ENCODE measurements around the gene SCAMP2. TPM values are rescaled to one million over a fixed set of nuclear protein-coding genes. Genes with fewer than 3 reads are reported as not detected.

Gene SCAMP2
- total RNA-seq, 1 experiment from 2014 or later: 121 TPM

DNA sequence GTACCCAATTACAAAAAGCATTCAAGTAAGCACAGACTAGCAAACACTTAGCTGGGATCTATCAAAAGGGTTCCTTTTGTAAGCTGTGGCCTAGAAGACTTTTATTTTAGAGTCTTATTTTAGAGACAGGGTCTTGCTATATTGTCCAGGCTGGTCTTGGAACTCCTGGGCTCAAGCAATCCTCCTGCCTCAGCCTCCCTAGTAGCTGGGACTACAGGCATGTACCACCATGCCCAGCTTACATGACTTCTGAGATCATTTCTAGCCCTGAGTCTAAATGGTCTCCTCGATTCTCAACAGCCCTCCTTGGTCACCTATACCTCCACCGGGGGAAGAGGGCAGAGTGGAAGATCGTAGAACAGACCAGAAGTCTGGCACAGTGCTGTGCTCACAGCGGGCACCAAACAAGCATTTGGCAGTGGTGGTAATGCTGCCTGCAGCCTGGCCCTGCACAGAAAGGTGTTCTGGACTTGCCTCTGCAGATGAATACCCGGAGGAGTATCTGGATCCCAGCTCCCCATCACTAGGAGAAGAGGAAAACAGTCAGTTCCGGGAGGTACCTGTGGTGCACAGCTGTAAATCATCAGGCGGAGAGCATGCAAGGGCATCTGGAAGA is 31.1 kb upstream of the SCAMP2 start:
- no TSS peak for BruUV-seq (replicated peaks)
- intact Hi-C loops (cut with micrococcal nuclease; ENCODE audit: unreplicated experiment): no loop called here
- DNase-seq (ENCODE audit: low read depth, low spot score): no peak
- TF ChIP-seq, protein P1, sequence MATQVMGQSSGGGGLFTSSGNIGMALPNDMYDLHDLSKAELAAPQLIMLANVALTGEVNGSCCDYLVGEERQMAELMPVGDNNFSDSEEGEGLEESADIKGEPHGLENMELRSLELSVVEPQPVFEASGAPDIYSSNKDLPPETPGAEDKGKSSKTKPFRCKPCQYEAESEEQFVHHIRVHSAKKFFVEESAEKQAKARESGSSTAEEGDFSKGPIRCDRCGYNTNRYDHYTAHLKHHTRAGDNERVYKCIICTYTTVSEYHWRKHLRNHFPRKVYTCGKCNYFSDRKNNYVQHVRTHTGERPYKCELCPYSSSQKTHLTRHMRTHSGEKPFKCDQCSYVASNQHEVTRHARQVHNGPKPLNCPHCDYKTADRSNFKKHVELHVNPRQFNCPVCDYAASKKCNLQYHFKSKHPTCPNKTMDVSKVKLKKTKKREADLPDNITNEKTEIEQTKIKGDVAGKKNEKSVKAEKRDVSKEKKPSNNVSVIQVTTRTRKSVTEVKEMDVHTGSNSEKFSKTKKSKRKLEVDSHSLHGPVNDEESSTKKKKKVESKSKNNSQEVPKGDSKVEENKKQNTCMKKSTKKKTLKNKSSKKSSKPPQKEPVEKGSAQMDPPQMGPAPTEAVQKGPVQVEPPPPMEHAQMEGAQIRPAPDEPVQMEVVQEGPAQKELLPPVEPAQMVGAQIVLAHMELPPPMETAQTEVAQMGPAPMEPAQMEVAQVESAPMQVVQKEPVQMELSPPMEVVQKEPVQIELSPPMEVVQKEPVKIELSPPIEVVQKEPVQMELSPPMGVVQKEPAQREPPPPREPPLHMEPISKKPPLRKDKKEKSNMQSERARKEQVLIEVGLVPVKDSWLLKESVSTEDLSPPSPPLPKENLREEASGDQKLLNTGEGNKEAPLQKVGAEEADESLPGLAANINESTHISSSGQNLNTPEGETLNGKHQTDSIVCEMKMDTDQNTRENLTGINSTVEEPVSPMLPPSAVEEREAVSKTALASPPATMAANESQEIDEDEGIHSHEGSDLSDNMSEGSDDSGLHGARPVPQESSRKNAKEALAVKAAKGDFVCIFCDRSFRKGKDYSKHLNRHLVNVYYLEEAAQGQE (IDR thresholded peaks at IDR 0.05; ENCODE audit: insufficient read depth in 1 of 2, low read depth in 2 of 2, low read length in 1 of 2): no peak
- TF ChIP-seq CTCF (IDR thresholded peaks at IDR 0.05): no peak
- TF ChIP-seq POLR2AphosphoS5 (IDR thresholded peaks at IDR 0.05; ENCODE audit: low read depth, low read length): no peak
- no peak for TF ChIP-seq TCF7L2 (IDR thresholded peaks at IDR 0.05; ENCODE audit: low read depth, low read length)
- TF ChIP-seq SIN3A (IDR thresholded peaks at IDR 0.05; ENCODE audit: borderline replicate concordance, insufficient read depth, low read depth, low read length): no peak
- in situ Hi-C loops (cut with HindIII; ENCODE audit: low pct_unique_long_range_greater_than_20kb, low sequenced_read_pairs): no loop called here
- Histone ChIP-seq H3K9me3 (ENCODE audit: control insufficient read depth, insufficient read depth, low read depth, low read length) (no peaks in the 10 kb centered on the region), H3K27me3 (ENCODE audit: control insufficient read depth, insufficient read depth, low read length) (no peaks in the 10 kb centered on the region), H3K4me1 (ENCODE audit: control insufficient read depth, insufficient read depth, low read length) (peaks cover 13% of the 10 kb centered on the region), H3K36me3 (ENCODE audit: control insufficient read depth, insufficient read depth, low read length) (peaks cover 18% of the 10 kb centered on the region; the same call in 1 of the 2 replicates), H3K27ac (ENCODE audit: low read length) (no peak overlapping the region), H3K4me3 (ENCODE audit: low read depth in 2 of 2, low read length in 2 of 2) (no peak overlapping the region)
- ATAC-seq: no peak
- POLR2A ChIA-PET: no interaction called here
- CTCF ChIA-PET: interaction anchor here (0.6 kb wide), 1 partner anchor 21 kb away, joined by 7 read pairs; no protein-coding TSS in a partner anchor

DNA sequence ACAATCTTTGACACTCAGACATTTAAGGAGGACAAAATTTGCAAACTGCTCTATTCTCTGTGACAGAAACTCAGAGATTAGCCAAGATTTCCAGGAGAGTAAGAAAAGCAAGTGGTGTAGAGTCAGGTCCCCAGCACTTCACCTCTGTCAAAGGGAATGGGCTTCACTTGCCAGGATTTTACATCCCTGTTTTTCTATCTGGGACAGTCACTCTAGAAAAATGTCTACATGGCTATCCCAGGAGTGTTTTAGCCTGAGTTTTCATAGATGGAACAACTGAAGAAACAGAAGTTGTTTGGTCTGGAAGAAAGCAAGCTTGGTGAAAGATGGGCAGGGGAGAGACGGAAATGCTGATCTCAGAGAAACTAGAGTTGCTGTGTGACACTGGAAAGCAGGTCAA is 30.5 kb upstream of the SCAMP2 start:
- Histone ChIP-seq H3K4me1 (ENCODE audit: control insufficient read depth, insufficient read depth, low read length) (peaks cover 13% of the 10 kb centered on the region), H3K27me3 (ENCODE audit: control insufficient read depth, insufficient read depth, low read length) (no peaks in the 10 kb centered on the region), H3K36me3 (ENCODE audit: control insufficient read depth, insufficient read depth, low read length) (peaks cover 18% of the 10 kb centered on the region; the same call in 1 of the 2 replicates), H3K27ac (ENCODE audit: low read length) (no peak overlapping the region), H3K9me3 (ENCODE audit: control insufficient read depth, insufficient read depth, low read depth, low read length) (no peaks in the 10 kb centered on the region), H3K4me3 (ENCODE audit: low read depth in 2 of 2, low read length in 2 of 2) (no peak overlapping the region)
- no TSS peak for BruUV-seq (replicated peaks)
- TF ChIP-seq TCF7L2 (IDR thresholded peaks at IDR 0.05; ENCODE audit: low read depth, low read length): no peak
- no peak for TF ChIP-seq SIN3A (IDR thresholded peaks at IDR 0.05; ENCODE audit: borderline replicate concordance, insufficient read depth, low read depth, low read length)
- no peak for TF ChIP-seq POLR2AphosphoS5 (IDR thresholded peaks at IDR 0.05; ENCODE audit: low read depth, low read length)
- TF ChIP-seq, protein P1 (IDR thresholded peaks at IDR 0.05; ENCODE audit: insufficient read depth in 1 of 2, low read depth in 2 of 2, low read length in 1 of 2): no peak
- no peak for TF ChIP-seq CTCF (IDR thresholded peaks at IDR 0.05)
- in situ Hi-C loops (cut with HindIII; ENCODE audit: low pct_unique_long_range_greater_than_20kb, low sequenced_read_pairs) (no loop called here), intact Hi-C loops (cut with micrococcal nuclease; ENCODE audit: unreplicated experiment) (no loop called here)
- ChIA-PET POLR2A (no interaction called here), CTCF (interaction anchor here (0.5 to 0.6 kb wide), 2 partner anchors 22 to 97 kb away, joined by 4 to 7 read pairs; no protein-coding TSS in a partner anchor)
- DNase-seq (ENCODE audit: low read depth, low spot score): no peak
- no peak for ATAC-seq
